ENCODE data around the gene LINC00237.

DNA sequence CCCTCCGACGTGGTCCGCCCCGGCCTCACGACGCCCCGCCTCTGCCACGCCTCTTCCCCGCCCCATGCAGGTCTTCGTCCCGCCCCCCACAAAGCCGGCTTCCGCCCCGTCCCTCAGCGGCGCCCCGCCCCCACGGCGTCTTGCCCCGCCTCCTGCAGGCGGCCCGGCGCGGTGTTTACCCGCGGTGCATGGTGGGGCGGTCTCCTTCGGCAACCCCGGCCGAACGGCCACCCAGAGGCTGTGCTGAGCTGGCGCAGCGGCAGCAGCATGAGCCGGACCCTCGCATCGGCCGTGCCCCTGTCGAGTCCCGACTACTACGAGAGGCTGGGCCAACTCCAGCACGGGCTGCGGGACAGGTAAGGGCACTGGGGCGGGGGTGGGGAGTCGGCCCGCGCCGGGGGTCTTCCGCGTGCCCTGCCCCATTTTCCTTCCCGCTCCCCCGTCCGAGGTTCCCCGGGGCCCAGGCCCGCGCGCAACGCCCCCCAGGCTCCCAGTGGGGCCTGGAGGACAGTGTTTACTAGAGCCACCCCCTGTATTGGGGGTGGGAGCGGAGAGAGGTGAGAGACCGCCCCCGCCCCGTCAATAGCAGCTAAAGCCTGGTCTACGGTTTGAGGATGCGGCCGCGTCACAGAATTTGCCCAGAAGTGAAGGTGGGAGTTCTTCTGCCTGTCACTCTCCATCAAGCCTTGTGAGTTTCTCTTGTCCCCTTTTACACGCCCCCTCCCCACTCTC, 19.9 kb upstream of the LINC00237 start, which contains the start of gene KIZ:
- no peak for TF ChIP-seq BHLHE40 (IDR thresholded peaks at IDR 0.05; ENCODE audit: borderline replicate concordance)
- no peak for TF ChIP-seq TARDBP (IDR thresholded peaks at IDR 0.05)
- TF ChIP-seq FOXM1 (IDR thresholded peaks at IDR 0.05; ENCODE audit: borderline replicate concordance), result no peak
- no peak for TF ChIP-seq NFRKB (IDR thresholded peaks at IDR 0.05)
- no peak for TF ChIP-seq ZNF384 (IDR thresholded peaks at IDR 0.05)
- no peak for TF ChIP-seq SUZ12 (IDR thresholded peaks at IDR 0.05)
- no peak for TF ChIP-seq FOXA1 (IDR thresholded peaks at IDR 0.05)
- TF ChIP-seq SP1 (IDR thresholded peaks at IDR 0.05), result peak; percentile 57
- TF ChIP-seq, protein P1, sequence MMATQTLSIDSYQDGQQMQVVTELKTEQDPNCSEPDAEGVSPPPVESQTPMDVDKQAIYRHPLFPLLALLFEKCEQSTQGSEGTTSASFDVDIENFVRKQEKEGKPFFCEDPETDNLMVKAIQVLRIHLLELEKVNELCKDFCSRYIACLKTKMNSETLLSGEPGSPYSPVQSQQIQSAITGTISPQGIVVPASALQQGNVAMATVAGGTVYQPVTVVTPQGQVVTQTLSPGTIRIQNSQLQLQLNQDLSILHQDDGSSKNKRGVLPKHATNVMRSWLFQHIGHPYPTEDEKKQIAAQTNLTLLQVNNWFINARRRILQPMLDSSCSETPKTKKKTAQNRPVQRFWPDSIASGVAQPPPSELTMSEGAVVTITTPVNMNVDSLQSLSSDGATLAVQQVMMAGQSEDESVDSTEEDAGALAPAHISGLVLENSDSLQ (IDR thresholded peaks at IDR 0.05), result peak; percentile 71
- no peak for TF ChIP-seq ELF4 (IDR thresholded peaks at IDR 0.05)

Measured in HEK293T (cell line).